IMR-90 (cell line): Measurements from ENCODE around the gene TCF4. TPM values are rescaled to one million over a fixed set of nuclear protein-coding genes. Genes with fewer than 3 reads are reported as not detected.
A peak's percentile ranks its signal among the peaks of the same experiment; 100 is the strongest.

Experiments used
- ATAC-seq: fragments of 200-7000 bp; cut with Tn5 transposase; 2 replicates; pipeline ENCODE4 v1.9.1; 2020; ENCODE audit warnings: low read depth, mild to moderate bottlenecking, moderate library complexity
- BruUV-seq: library from RNA; stranded (reverse); fragments of 400-500 nt; replicated peaks from 2 replicates; lab custom pipeline; 2021; lab: Mats Ljungman, UMichigan
- CTCF ChIA-PET: fragments of 300-600 bp; formaldehyde crosslinking; extraction: SDS; loops from one replicate; lab custom pipeline; 2021; ENCODE audit warnings: antibody characterized with exemption; lab: Yijun Ruan, JAX
- POLR2A ChIA-PET: fragments of 300-600 bp; sonication (Branson Sonifier 250); formaldehyde crosslinking; loops from one replicate; lab custom pipeline; 2022; ENCODE audit warnings: antibody characterized with exemption; ENCODE audit not compliant: unreplicated experiment; lab: Charles Lee
- DNase-seq: peaks from one replicate; pipeline ENCODE4 v3.0.0; 2013
- H2AFZ ChIP-seq: replicated peaks from 2 replicates; pipeline ENCODE3; 2013; ENCODE audit warnings: low read length, mild to moderate bottlenecking; ENCODE audit not compliant: poor library complexity
- H2AK5ac ChIP-seq: 2 replicates; pipeline ENCODE4 v1.6.1; 2013; ENCODE audit warnings: low read depth, low read length, inconsistent platforms
- H2AK9ac ChIP-seq: replicated peaks from 2 replicates; pipeline ENCODE3; 2013; ENCODE audit warnings: mild to moderate bottlenecking, low read depth, low read length, moderate library complexity; ENCODE audit not compliant: poor library complexity
- H2BK120ac ChIP-seq: 2 replicates; pipeline ENCODE4 v1.6.1; 2013; ENCODE audit warnings: low read depth, low read length, inconsistent platforms
- H2BK15ac ChIP-seq: 3 replicates; pipeline ENCODE4 v1.6.1; 2013; ENCODE audit warnings: low read depth, low read length, inconsistent platforms
- H2BK20ac ChIP-seq: 2 replicates; pipeline ENCODE4 v1.6.1; 2013; ENCODE audit warnings: low read depth, mild to moderate bottlenecking, inconsistent platforms, low read length, moderate library complexity
- H2BK5ac ChIP-seq: 2 replicates; pipeline ENCODE4 v1.6.1; 2013; ENCODE audit warnings: mild to moderate bottlenecking, low read depth, low read length, inconsistent platforms; ENCODE audit not compliant: poor library complexity, severe bottlenecking
- H3K14ac ChIP-seq: replicated peaks from 2 replicates; pipeline ENCODE4 v1.6.1; 2013; ENCODE audit warnings: low read depth, low read length, inconsistent platforms
- H3K18ac ChIP-seq: 2 replicates; pipeline ENCODE4 v1.6.1; 2013; ENCODE audit warnings: low read depth, low read length, control low read depth
- H3K23ac ChIP-seq: 2 replicates; pipeline ENCODE4 v1.6.1; 2013; ENCODE audit warnings: low read depth, low read length, inconsistent platforms
- H3K27ac ChIP-seq: 2 replicates; pipeline ENCODE4 v1.5.1; 2013; ENCODE audit warnings: mild to moderate bottlenecking, control low read depth, low read length; ENCODE audit not compliant: insufficient read depth
- H3K27me3 ChIP-seq: 2 replicates; pipeline ENCODE4 v1.6.1; 2013; ENCODE audit warnings: low read length; ENCODE audit not compliant: control insufficient read depth, insufficient read depth
- H3K36me3 ChIP-seq: 2 replicates; pipeline ENCODE4 v1.6.1; 2013; ENCODE audit warnings: low read length, mixed read lengths; ENCODE audit not compliant: control insufficient read depth, insufficient read depth
- H3K4ac ChIP-seq: 2 replicates; pipeline ENCODE4 v1.6.1; 2013; ENCODE audit warnings: low read depth, low read length, inconsistent platforms
- H3K4me1 ChIP-seq: 2 replicates; pipeline ENCODE4 v1.6.1; 2013; ENCODE audit warnings: low read length, mixed read lengths; ENCODE audit not compliant: control insufficient read depth, insufficient read depth
- H3K4me2 ChIP-seq: 2 replicates; pipeline ENCODE4 v1.6.1; 2013; ENCODE audit warnings: low read depth, mild to moderate bottlenecking, control low read depth, low read length, moderate library complexity
- H3K4me3 ChIP-seq: 2 replicates; pipeline ENCODE4 v1.5.1; 2013; ENCODE audit warnings: low read depth, mild to moderate bottlenecking, control low read depth, low read length, moderate library complexity; ENCODE audit not compliant: insufficient read depth
- H3K56ac ChIP-seq: 2 replicates; pipeline ENCODE4 v1.6.1; 2013; ENCODE audit warnings: low read length, inconsistent platforms; ENCODE audit not compliant: insufficient read depth; ENCODE audit errors: extremely low read depth
- H3K79me1 ChIP-seq, 2 experiments: 2 replicates each; pipeline ENCODE4 v1.6.1; 2013; ENCODE audit warnings: low read length in 2 of 2, inconsistent platforms in 1 of 2, low read depth in 1 of 2
- H3K9ac ChIP-seq: 2 replicates; pipeline ENCODE4 v1.6.1; 2013; ENCODE audit warnings: low read depth, low read length, control low read depth
- H3K9me1 ChIP-seq: 2 replicates; pipeline ENCODE4 v1.6.1; 2013; ENCODE audit warnings: low read length, inconsistent platforms; ENCODE audit not compliant: insufficient read depth
- H3K9me3 ChIP-seq: 2 replicates; pipeline ENCODE4 v1.6.1; 2013; ENCODE audit warnings: low read length; ENCODE audit not compliant: control insufficient read depth, insufficient read depth
- H4K20me1 ChIP-seq: 2 replicates; pipeline ENCODE4 v1.6.1; 2013; ENCODE audit warnings: low read length, inconsistent platforms; ENCODE audit not compliant: insufficient read depth
- H4K5ac ChIP-seq: 2 replicates; pipeline ENCODE4 v1.6.1; 2013; ENCODE audit warnings: mild to moderate bottlenecking, low read depth, low read length, control low read depth
- H4K8ac ChIP-seq, 2 experiments: 2 replicates each; pipeline ENCODE4 v1.6.1; 2013; ENCODE audit warnings: low read depth in 2 of 2, low read length in 2 of 2, control low read depth in 1 of 2, inconsistent platforms in 1 of 2
- H4K91ac ChIP-seq: 2 replicates; pipeline ENCODE4 v1.6.1; 2013; ENCODE audit warnings: low read depth, low read length, inconsistent platforms; ENCODE audit not compliant: insufficient read depth
- BHLHE40 ChIP-seq: fragments of 150-350 bp; IDR thresholded peaks from 2 replicates; pipeline ENCODE4 v1.6.1; 2016; ENCODE audit warnings: mild to moderate bottlenecking, low read depth, low read length
- CEBPB ChIP-seq: IDR thresholded peaks from 2 replicates; pipeline ENCODE4 v1.6.1; 2012; ENCODE audit warnings: low read depth, low read length, improper control_type of control experiment
- FOS ChIP-seq: fragments of 150-350 bp; IDR thresholded peaks from 2 replicates; pipeline ENCODE4 v1.6.1; 2016; ENCODE audit warnings: low read depth, low read length
- MAFK ChIP-seq: IDR thresholded peaks from 2 replicates; pipeline ENCODE4 v1.6.1; 2012; ENCODE audit warnings: low read depth, low read length, improper control_type of control experiment
- MAZ ChIP-seq: IDR thresholded peaks from 2 replicates; pipeline ENCODE4 v1.6.1; 2012; ENCODE audit warnings: low read depth, mild to moderate bottlenecking, low read length, improper control_type of control experiment, moderate library complexity, borderline replicate concordance
- MXI1 ChIP-seq: IDR thresholded peaks from 2 replicates; pipeline ENCODE4 v1.6.1; 2012; ENCODE audit warnings: low read depth, mild to moderate bottlenecking, low read length, moderate library complexity, borderline replicate concordance
- NFE2L2 ChIP-seq: fragments of 150-350 bp; IDR thresholded peaks from 2 replicates; pipeline ENCODE4 v1.6.1; 2016; ENCODE audit warnings: low read depth, mild to moderate bottlenecking, low read length
- POLR2A ChIP-seq: IDR thresholded peaks from 2 replicates; pipeline ENCODE4 v1.6.1; 2012; ENCODE audit warnings: mild to moderate bottlenecking, low read depth, low read length
- RAD21 ChIP-seq: IDR thresholded peaks from 2 replicates; pipeline ENCODE4 v1.6.1; 2012; ENCODE audit warnings: low read length, improper control_type of control experiment
- RCOR1 ChIP-seq: IDR thresholded peaks from 2 replicates; pipeline ENCODE4 v1.6.1; 2012; ENCODE audit warnings: mild to moderate bottlenecking, low read length, improper control_type of control experiment; ENCODE audit not compliant: insufficient replicate concordance
- RFX5 ChIP-seq: IDR thresholded peaks from 2 replicates; pipeline ENCODE4 v1.8.0; 2012; ENCODE audit warnings: low read depth, mild to moderate bottlenecking, low read length, moderate library complexity
- SMC3 ChIP-seq: fragments of 150-350 bp; IDR thresholded peaks from 2 replicates; pipeline ENCODE4 v1.6.1; 2016; ENCODE audit warnings: low read depth, mild to moderate bottlenecking, antibody characterized with exemption, low read length, moderate library complexity
- WGBS, 2 experiments: methylation state at CpG; one replicate each; pipeline versions ENCODE4 v1.1.5 to v1.1.7; 2013; ENCODE audit warnings: missing lambda C conversion rate in 2 of 2; ENCODE audit not compliant: insufficient read length in 1 of 2; ENCODE audit errors: extremely low coverage in 2 of 2; 5-methylcytosine and 5-hydroxymethylcytosine counted together
- dilution Hi-C: fragments of 300-500 bp; cut with HindIII; formaldehyde crosslinking; loops from one replicate; pipeline ENCODE4 v1.14.3; 2018; ENCODE audit warnings: low sequenced_read_pairs; ENCODE audit not compliant: unreplicated experiment
- in situ Hi-C: fragments of 300-500 bp; cut with MboI; formaldehyde crosslinking; loops from 3 replicates; pipeline ENCODE4 v1.14.3; 2019; ENCODE audit warnings: low sequenced_read_pairs, inconsistent platforms, mixed read lengths
- intact Hi-C: fragments of 100-400 bp; cut with micrococcal nuclease; formaldehyde crosslinking; loops from 2 replicates; pipeline ENCODE4 v1.10.0; 2022
- polyA plus RNA-seq, 3 experiments: library from polyadenylated mRNA; depleted of rRNA; stranded (reverse); fragments of >200 nt; gene quantifications; 2 replicates each; pipeline ENCODE4 v1.2.3, GENCODE V29; 2012; ENCODE audit warnings: low replicate concordance in 1 of 3
- total RNA-seq: library from RNA; depleted of rRNA; stranded (reverse); fragments of >200 nt; gene quantifications from 2 replicates; pipeline ENCODE4 v1.2.3, GENCODE V29; 2012
- TF ChIP-seq, protein P1 (sequence below): fragments of 150-350 bp; IDR thresholded peaks from 2 replicates; pipeline ENCODE4 v1.6.1; 2017; ENCODE audit warnings: mild to moderate bottlenecking, antibody characterized with exemption, low read length, low read depth
- TF ChIP-seq, protein P2 (sequence below): fragments of 150-350 bp; IDR thresholded peaks from 2 replicates; pipeline ENCODE4 v1.6.1; 2016; ENCODE audit warnings: low read depth, mild to moderate bottlenecking, low read length, moderate library complexity, borderline replicate concordance
- TF ChIP-seq, protein P3 (sequence below): conservative IDR thresholded peaks from 2 replicates; pipeline ENCODE4 v1.5.1; 2012; ENCODE audit warnings: mild to moderate bottlenecking, low read depth, low read length, improper control_type of control experiment

Gene TCF4
- total and polyA plus RNA-seq, 2 of the 4 experiments (the other 2 are of a cell fraction), result 30.0 to 87.1 TPM

DNA sequence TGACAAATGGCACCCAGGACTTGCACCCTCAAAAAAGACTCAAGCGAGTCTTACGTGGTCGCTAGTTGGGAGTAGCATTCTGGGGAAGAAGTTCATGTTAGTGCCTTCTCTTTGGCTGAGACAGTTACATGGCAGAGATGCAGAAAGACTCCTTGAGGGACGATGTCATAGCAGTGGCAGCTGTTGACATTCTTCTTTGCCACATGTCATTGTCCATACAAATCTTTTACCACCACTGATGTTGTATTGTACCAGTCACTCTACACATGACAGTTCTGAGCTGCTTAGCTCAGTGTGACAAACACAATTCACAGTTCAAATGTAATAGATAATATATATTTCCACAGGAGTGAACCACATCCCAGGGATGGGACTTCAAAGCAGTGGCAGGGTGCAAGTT, 197.1 kb downstream of the TCF4 start:
- no peak overlapping the region for H2BK120ac ChIP-seq
- H2BK15ac ChIP-seq, result no peak overlapping the region
- no peak overlapping the region for H3K9ac ChIP-seq
- no peak overlapping the region for H4K91ac ChIP-seq
- no peak overlapping the region for H2BK5ac ChIP-seq
- no peak overlapping the region for H2AK5ac ChIP-seq
- no peak overlapping the region for H3K4me3 ChIP-seq
- no peak overlapping the region for H4K5ac ChIP-seq
- POLR2A ChIA-PET, result no interaction called here
- H2AK9ac ChIP-seq, result no peak overlapping the region
- H3K27ac ChIP-seq, result no peak overlapping the region
- no peaks in the 10 kb centered on the region for H3K27me3 ChIP-seq
- H4K20me1 ChIP-seq, result peaks cover 3% of the 10 kb centered on the region; the same call in 1 of the 2 replicates
- H3K36me3 ChIP-seq, result peaks cover 5% of the 10 kb centered on the region
- CTCF ChIA-PET, result no interaction called here
- peaks cover 4% of the 10 kb centered on the region; the same call in 1 of the 2 replicates for H3K4me1 ChIP-seq
- H3K56ac ChIP-seq, result no peak overlapping the region
- H3K23ac ChIP-seq, result 0 out of 2 replicates have a peak overlapping the region, but pooled peaks have one; percentile 3
- dilution Hi-C loops, result no loop called here
- DNase-seq, result no peak
- no TSS peak for BruUV-seq
- in situ Hi-C loops, result no loop called here
- H3K4me2 ChIP-seq, result no peak overlapping the region
- no peak overlapping the region; the same call in 1 of the 2 replicates for H3K14ac ChIP-seq
- WGBS, 2 experiments, result no CpG with 5 or more reads among the region's 4 CpGs
- no peak for TF ChIP-seq MXI1
- TF ChIP-seq, protein P1, sequence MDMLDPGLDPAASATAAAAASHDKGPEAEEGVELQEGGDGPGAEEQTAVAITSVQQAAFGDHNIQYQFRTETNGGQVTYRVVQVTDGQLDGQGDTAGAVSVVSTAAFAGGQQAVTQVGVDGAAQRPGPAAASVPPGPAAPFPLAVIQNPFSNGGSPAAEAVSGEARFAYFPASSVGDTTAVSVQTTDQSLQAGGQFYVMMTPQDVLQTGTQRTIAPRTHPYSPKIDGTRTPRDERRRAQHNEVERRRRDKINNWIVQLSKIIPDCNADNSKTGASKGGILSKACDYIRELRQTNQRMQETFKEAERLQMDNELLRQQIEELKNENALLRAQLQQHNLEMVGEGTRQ, result no peak
- TF ChIP-seq MAFK, result no peak
- TF ChIP-seq, protein P2, sequence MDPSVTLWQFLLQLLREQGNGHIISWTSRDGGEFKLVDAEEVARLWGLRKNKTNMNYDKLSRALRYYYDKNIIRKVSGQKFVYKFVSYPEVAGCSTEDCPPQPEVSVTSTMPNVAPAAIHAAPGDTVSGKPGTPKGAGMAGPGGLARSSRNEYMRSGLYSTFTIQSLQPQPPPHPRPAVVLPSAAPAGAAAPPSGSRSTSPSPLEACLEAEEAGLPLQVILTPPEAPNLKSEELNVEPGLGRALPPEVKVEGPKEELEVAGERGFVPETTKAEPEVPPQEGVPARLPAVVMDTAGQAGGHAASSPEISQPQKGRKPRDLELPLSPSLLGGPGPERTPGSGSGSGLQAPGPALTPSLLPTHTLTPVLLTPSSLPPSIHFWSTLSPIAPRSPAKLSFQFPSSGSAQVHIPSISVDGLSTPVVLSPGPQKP, result no peak
- TF ChIP-seq MAZ, result no peak
- TF ChIP-seq CEBPB, result no peak
- no peak for TF ChIP-seq BHLHE40
- TF ChIP-seq, protein P3, sequence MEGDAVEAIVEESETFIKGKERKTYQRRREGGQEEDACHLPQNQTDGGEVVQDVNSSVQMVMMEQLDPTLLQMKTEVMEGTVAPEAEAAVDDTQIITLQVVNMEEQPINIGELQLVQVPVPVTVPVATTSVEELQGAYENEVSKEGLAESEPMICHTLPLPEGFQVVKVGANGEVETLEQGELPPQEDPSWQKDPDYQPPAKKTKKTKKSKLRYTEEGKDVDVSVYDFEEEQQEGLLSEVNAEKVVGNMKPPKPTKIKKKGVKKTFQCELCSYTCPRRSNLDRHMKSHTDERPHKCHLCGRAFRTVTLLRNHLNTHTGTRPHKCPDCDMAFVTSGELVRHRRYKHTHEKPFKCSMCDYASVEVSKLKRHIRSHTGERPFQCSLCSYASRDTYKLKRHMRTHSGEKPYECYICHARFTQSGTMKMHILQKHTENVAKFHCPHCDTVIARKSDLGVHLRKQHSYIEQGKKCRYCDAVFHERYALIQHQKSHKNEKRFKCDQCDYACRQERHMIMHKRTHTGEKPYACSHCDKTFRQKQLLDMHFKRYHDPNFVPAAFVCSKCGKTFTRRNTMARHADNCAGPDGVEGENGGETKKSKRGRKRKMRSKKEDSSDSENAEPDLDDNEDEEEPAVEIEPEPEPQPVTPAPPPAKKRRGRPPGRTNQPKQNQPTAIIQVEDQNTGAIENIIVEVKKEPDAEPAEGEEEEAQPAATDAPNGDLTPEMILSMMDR, result no peak
- no peak for TF ChIP-seq RCOR1
- TF ChIP-seq RAD21, result no peak
- no peak for TF ChIP-seq SMC3
- TF ChIP-seq RFX5, result no peak
- TF ChIP-seq NFE2L2, result no peak
- no peak for TF ChIP-seq POLR2A
- TF ChIP-seq FOS, result no peak
- H3K4ac ChIP-seq, result no peak overlapping the region
- peaks cover 37 to 79% of the 10 kb centered on the region in 2 experiments for H3K79me1 ChIP-seq
- no peak for ATAC-seq
- H3K9me1 ChIP-seq, result peaks cover 9% of the 10 kb centered on the region; the same call in 1 of the 2 replicates
- H2BK20ac ChIP-seq, result no peak overlapping the region
- no peak overlapping the region for H2AFZ ChIP-seq
- H4K8ac ChIP-seq, result no peak overlapping the region
- H3K18ac ChIP-seq, result no peak overlapping the region
- H3K9me3 ChIP-seq, result no peaks in the 10 kb centered on the region
- intact Hi-C loops, result no loop called here
